GM03348 (cell line): ENCODE data around the gene ASB6.
"Not testable (repeated sequence)": the region's sequence is repeated elsewhere in the genome, so short reads cannot be mapped to it uniquely, and the experiment has no call there.

Experiments used
- DNase-seq: peaks from one replicate; pipeline ENCODE4 v3.0.0; 2012; ENCODE audit warnings: low spot score

The ASB6 gene

DNA sequence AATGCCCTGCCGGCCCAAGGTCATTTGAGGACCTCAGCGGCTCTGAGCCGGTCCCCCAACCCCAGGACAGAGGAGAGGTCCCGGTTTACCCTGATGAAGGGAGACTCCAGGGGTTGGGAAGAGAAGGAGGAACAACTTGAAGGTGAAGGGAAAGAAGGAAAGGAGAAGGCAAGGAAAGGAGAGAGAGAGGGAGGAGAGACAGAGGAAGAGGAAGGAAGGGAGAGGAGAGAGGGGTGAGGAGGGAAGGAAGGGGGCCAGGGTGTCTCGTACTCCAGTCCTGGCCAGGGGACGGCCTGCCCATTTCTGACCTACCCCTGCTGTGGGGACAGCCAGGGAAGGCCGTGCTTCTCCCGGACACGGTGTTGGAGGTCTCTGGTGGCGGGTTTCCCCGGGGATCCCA is 25.4 kb upstream of the ASB6 start:
- no peak for DNase-seq

DNA sequence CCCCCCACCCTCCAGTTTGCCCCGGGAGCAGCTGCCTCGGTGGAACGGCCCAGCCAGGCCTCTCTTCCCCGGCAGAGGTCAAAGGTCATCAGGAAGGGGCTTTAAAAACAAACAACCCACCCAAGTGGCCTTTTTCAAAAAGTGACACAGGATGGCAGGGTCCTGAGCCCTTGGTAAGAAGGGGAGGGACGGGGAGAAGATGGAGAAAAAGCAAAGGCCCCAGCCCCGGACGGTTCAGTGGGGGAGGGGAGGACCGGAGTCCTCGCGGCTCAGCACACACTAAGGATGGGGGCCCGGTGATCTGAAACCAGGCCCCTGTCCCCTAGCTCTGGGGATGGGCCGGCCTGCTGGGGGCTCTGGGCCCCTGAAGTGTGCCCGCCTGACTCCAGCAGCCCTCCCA is 24.6 kb upstream of the ASB6 start:
- DNase-seq, result no peak

DNA sequence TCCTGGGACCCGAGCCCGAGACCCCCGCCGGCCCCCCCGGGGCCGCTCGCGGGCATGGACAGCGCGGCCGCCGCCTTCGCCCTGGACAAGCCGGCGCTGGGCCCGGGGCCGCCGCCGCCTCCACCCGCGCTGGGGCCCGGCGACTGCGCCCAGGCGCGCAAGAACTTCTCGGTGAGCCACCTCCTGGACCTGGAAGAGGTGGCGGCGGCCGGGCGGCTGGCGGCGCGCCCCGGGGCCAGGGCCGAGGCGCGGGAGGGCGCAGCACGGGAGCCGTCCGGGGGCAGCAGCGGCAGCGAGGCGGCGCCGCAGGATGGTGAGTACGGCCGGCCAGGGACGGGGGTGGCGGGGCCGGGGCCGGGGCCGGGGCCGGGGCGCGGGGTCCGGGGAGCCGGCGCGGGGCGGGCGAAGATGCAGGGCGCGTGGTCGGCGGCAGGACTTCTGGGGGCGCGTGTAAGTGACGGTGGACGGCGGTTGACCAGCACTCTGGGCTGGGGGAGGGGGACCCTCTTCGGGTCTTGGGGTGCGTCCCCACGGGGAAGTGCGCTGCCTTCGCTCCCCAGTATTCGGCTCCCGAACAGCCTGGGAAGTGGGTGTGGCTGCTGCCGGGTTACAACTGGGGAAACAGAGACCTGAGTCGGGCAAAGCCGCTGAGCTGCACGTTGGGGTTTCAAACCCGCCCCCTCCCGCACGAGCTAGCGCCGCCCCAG is 24.0 kb upstream of the ASB6 start:
- peak; percentile 52 for DNase-seq

DNA sequence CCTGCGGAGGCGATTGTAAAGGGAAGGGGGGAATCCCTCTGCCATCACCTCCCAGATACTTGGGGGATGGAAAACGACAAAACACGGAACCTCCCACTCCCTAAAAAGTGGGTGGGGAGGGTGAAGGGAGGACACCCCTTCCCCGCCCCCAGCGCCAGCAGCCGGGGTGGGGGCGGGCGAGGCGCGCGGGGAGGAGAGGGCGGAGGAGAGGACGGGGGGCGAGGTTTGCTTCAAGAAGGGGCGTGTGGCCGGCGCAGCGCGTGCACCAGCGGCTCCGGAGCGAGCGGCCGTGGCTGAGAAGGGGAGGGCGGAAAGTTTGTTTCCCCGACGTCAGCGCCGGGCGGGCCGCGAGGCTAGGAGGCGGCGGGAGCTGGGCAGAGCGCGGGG is 23.4 kb upstream of the ASB6 start, which contains the start of gene PRRX2:
Gene PRRX2 (plus strand): TSS at position 259 of the 387 bp plus-strand sequence. CDS start 221 bp downstream, outside the sequence.
- peak; percentile 91 for DNase-seq

DNA sequence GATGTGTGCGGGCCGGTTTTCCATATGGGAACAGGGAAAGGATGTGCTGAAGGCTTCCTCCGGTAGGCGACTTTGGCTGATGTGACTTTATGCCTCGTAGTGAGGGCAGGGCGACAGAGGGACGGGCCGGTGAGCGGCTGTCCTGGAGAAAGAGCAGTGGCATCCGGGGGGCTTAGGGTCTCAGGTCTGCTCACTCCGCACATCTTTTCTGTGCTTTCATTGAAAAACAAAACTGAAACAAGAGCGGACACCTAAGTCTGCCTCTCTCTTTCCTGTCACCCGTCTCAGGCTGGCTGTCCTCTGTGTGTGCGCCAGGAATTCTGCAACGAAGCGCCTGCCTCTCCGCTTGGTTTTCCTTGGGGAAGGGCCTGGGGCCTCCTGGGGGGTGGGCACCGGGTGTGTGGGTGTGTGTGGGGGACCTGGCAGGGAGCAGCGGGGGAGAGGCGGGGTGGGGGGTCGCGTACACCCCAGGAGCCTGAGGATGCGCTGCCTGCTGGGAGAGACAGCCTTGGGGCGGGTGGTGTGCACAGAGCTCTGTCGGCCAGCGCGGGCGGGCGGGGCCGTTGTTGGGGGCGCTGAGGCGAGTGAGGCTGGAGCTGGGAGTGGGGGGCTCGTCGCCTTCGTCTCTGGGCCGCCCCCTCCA is 22.9 kb upstream of the ASB6 start:
- DNase-seq, result peak; percentile 73

DNA sequence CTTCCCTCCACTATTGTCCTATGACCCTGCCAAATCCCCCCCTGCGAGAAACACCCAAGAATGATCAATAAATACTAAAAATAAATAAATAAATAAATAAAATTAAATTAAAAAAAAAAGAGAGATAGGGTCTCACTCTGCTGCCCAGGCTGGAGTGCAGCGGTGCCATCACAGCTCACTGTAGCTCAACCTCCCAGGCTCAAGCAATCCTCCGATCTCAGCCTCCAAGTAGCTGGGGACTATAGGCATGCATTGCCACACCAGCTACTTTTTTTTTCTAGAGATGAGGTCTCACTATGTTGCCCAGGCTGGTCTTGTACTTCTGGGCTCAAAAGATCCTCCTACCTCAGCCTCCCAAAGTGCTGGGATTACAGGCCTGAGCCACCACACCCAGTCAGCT is 20.3 kb upstream of the ASB6 start:
- DNase-seq, result not testable (repeated sequence)

DNA sequence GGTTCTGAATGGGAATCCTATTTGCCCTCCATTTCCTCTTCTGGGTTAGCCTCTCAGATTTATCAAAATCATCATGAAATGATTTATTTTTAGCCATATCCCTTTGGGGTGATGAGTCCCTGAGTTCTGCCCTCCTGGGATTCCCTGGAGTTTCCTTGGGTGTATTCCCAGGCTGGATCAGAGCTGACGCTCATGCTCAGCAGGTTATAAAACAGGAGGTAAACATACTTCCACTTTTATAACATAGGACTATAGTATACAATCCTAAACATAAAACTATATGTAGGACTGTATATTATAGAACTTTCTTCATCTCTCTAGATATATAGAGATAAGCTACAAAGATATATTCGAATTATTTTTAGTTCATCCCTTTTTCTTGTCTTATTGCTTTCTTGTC is 19.1 kb upstream of the ASB6 start:
- DNase-seq, result no peak

DNA sequence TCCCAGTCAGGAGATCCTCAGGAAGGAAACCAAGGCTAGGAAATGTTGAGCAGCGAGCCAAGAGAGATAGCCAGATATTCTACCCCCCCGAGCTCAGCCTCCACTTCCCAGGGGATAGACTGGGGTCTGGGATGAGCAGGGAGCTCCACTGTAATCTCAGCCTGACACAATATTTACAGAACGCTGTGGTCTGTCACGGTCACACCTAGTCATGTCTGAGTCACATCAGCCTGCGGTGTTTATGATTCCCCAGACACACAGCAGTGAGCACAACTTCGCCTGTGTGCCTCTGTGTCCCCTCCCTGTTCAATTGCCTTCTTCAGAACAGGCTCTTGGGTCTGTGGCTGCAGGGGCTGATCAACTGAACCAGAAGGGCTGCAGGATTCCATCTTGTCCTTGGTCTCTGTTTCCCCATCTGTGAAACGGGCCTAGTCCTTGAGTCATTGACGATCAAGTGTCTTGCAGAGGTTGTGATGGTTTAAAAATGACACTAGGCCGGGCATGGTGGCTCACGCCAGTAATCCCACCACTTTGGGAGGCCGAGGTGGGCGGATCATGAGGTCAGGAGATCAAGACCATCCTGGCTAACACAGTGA is 14.9 kb upstream of the ASB6 start:
- DNase-seq, result no peak

DNA sequence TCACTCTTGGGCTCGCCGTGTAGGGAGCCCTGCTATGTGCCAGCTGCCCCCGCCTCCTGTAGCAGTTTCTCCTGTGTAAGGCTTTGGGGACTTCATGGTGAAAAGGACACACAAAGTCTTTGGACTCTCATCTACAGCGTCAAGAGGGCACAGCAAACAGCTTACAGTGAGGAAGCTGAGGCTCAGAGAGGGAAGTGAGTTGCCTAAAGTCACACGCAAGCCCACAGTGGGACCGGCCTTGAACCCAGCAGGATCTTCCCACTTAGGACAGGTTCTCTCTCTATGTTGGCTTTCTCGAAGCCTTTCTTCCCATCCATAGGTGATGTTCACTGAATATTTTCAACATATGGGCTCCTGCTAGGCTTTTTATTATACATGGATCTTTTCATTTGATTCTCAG is 13.7 kb upstream of the ASB6 start:
- DNase-seq, result no peak

DNA sequence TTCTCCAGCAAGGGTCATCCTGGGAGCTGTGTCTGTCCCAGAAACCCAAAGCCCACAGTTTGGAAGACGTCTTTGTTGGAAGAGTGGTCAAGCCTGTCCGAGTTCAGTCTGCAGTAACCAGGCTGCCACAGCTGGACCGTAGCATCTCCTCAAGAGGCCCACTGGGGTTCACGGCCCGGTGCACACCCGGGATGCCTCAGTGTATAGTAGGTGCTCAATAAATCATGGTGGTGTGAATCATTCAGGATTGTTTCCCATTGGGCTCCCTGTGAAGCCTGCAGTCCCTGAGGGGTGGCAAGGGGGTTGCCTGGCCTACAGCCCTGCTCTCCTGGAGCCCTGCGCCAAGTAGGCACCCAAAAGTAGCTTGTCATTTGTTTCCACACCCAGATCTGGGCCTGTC is 13.2 kb upstream of the ASB6 start:
- DNase-seq, result no peak

DNA sequence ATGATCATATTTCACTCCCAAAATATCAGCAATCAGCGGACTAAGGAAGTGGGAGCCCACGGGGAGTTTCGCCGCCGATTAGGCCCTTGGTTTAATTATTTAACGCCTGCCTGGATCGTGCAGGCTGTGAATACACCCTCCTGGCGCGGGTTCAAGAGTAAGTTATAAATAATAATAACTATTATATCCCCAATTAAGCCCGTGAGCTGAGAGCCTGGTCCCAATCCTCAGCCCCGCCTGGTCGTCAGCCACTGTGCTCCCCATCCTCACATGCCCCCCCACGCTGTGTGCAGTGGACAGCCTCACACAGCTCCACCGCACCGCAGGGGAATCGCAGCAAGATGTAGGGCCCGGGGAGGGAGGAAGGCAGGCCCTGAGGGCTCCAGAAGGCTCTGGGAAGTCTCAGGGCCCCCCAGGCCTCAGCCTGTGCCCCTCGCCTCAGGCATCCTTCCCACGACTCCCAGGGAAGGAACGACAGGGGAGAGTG is 12.6 kb upstream of the ASB6 start:
- no peak for DNase-seq

DNA sequence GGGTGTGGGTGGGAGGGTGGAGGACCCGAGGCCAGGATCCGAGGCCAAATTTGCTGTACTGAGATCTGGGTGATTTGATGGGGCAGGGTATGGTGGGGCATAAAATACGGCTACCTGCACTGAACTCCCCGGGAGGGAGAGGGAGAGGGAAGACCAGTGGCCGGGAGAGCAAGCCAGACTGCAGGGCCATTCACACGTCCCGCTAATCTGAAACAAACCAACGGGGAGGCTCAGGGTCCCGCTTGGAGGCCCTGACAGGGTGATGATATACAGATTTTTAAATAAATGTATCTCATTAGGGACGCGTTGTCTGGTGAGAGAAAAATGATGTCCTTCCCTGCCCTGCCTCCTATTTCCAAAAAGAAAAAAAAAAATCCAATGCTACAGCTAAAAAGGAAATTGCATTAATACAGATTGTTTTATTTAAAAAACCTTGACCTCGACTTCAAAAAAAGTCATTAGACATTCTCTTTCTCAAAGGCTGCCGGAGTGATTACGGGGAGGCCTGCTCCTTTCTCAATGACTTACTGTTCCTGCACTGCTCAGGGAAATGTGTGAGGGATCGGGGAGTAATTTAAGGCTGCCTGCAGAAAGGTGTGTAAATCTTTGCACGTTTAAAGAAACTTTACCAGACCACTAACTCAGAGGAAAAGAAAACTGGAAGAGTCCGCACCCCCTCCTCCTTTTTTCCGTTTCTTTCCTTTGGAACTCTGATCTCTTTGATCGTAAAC is 12.0 kb upstream of the ASB6 start:
- DNase-seq, result no peak

DNA sequence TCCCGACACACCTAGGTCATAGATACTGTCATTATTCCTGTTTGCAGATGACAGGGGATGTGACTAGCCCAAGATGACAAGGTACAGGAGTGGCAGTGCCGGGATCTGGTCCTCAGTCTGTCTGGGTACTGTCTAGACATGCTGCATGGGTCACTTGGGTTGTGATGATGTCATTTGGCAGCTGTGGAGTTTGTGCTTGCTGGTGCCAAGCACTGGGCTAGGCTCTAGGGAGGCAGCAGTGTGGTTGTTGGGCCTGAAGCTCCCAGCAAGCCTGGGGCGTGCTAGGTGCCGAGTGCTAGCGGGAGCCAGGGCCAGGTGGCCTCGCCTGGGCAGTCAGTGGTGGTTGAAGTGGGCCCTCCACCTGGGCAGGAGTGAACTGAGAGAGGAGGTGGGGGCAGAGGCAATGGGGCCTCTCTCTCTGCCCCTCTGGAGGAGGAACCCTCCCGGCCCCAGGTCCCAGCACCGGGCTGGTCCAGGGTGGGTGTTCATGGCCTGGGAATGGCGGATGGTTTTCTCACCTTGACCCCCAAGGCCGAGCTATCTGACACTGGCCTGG is 8.8 kb upstream of the ASB6 start:
- no peak for DNase-seq

DNA sequence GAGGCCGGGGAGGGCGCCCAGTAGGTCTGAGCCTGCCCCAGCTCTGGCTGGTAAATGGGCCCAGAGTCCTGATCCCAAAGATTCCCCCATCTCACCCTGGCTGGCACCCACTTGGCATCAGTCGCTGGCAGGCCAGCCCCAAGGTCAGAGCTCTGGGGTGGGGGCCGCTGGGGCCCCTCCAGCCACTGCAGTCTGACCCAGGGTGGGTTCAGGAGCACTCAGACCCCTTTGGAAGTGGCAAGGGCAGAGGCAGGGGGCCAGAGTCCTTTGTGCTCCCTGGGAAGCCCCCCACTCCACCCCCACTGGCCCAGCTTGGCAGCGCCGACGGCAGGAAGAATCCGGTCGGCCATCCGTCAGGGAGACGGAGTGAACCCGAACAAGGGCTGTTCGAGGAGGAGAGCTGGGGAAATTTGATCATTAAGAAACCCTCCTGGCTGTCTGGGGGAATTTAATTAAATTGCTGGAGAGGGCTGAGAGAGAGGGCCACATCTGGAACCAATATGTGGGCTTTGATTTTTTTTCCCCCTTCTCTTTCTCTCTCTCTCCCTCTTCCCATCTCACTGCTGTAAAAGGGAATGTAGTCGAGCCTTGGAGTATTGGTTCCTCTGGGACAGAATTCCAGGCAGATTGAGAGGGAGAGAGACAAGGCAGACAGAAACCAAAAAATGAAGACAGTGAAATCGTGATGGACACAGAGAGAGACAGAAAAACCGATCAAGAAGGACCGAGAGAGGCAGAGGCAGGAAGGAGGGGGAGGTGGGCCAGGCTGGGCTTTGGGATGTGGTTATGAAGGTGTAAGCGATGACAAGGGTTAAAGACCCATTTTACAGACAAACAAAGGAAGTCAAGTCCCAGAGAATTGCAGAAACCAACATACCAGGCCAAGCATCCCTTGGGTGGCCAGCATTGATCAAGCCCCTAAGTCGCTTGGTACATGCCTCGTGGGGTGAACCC is 8.1 kb upstream of the ASB6 start:
- peak; percentile 53 for DNase-seq

DNA sequence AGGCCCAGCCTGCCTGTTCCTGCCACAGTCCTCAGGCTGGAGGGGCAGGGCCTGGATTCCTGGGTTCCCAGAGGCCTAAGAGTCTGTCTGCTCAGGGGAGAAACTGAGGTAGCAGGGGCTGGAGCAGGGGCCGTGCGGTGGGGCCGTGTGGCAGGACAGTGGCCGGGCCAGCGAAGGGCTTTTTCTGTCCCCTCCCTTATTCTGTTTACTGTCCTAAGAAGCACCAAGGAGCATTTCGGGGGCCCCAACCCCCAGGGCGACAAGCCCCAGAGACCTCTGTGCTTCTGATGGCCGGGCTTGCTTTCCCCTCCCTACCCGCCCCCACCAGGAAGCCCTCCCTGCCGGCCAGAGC is 6.8 kb upstream of the ASB6 start:
- DNase-seq, result no peak

DNA sequence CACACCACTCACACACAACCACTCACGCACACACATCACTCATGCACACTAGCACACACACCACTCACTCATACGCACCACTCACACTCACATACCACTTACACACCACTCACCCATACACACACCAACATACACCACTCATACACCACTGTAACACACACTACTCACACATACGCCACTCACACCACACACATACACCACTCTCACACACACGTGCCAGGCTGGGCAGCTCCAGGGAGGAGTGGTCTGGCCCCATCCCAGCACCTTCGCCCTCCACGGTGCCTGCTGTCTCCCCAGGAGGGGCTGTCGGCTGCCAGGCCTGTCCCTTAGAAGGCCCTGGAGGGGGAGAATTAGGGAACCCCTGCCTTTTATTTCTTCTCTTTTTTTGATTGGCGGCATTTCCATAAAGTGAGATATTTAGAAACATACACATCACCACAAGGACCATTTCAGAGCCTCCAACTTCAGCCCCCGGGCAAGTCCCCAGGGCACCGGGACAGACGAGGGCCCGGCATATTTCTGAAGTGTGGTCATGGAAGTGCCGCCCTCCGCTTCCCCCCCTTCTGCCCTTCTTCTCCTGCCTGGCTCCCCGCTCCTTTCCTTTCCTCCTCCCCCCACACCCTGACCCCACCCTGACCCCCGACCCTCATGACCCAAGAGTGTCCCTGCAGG is 6.3 kb upstream of the ASB6 start:
- DNase-seq, result no peak

DNA sequence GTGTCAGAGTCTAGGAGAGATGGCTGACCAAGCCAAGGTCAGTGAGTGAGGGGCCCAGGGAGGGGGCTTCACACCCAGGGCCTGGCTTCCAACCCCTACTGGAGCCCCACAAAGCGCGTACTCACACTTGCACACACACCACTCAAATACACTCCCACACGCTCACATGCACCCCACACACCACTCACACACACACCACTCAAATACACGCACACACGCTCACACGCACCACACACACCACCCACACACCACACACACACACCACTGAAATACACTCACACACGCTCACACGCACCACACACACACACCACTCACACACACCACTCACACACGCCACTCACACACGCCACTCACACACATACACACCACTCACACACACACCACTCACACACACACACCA is 5.7 kb upstream of the ASB6 start:
- no peak for DNase-seq

DNA sequence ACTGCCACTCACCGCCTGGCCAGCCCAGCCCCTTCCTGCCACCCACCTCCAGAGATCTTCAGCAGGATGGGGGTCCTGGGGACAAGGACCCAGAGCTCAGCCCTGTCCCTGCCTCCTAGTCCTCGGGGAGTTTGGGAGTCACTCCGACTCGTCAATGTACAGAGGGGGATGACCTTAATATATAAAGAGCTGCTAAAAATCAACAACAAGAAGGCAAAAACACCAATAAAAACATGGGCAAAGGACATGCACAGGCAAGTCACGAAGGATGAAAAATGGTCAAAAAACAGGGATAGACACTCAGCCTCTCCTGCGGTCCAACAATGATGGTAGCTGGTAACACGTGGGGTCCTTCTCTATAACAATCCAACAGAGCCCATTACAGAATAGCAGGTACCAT is 4.7 kb upstream of the ASB6 start:
- no peak for DNase-seq

DNA sequence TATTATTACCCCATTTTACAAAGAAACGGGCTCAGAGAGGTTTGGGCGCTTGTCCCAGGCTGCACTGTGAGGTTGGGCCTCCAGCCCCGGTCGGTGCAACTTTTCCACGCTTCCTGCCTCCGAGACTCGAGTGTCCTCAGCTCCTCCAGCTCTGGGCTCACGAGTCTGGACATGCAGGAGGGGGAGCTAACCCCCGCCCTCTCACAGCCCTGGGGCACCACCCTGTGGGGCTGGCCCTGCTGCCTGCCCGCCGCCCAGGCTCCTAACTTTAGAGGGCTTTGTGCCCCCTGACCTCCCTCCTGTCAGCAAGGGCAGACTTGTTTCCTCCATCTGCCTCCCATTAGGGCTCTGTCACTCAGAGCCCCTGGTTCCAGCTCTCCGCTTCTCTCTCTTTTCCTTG is 4.3 kb upstream of the ASB6 start:
- DNase-seq, result no peak

DNA sequence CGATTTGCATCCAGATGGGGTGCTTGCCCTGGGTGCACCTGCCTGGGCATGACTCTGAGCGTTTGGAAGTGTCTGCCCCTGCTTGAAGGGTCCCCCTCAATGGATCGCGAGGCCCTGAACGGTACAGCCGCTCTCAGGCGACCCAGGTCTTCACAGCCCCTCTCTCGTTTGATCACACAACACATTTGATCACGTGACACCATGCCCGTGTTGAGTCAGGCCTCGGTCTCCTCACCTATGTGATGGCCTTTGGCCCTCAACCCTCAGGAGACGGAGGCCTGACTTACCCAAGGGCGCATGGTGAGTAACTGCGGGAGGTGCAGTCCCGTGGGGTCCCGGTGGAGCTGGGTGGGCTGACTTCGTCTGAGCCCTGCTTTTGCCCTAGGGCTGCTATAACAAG is 3.0 kb upstream of the ASB6 start:
- no peak for DNase-seq

DNA sequence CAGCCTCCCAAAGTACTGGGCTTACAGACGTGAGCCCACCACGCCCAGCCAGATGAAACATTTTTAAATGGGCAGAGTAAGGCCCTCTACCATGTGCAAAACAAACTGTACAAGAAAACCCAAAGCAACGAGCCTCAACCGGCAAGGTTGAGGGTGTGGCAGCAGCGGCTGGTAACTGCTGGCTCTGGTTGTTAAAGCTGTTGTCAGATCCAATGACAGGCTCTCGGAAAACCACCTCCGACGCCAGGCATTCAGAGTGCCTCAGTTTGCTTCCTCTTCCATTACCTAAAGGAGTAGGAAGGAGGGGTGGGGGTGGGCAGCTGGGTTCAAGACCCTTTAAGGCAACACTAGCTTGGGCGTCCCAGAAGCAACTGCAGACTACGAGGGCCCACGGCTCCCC is 2.4 kb upstream of the ASB6 start:
- DNase-seq, result no peak
